ENCODE data around the gene TGFBR2. TPM values are rescaled to one million over a fixed set of nuclear protein-coding genes. Genes with fewer than 3 reads are reported as not detected.

Gene TGFBR2
- total and polyA plus RNA-seq, 2 experiments from 2014 or later: 4.7 to 13.0 TPM

DNA sequence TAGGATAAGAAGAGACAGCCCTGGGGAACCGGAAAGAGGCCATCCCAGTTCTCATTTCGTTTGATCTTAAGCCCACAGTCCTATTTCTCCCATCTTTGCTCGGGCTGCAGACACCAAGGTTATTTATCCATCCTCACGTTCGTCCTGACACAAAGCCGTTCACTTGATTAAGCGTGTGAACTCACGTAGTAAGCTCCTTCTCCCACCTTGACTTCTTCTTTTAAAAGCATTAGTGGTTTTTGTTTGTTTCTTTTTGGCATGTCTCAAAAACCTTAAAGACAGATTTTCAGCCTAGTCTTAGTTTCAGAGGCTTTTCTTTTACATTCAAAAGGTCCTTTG lies 70.9 kb downstream of the TGFBR2 start:
- Histone ChIP-seq H3K79me2 (replicated peaks; ENCODE audit: insufficient read depth) (0 out of 2 replicates have a peak, but pooled peaks cover 5% of the 10 kb centered on the region), H3K4me1 (ENCODE audit: insufficient read depth) (peaks cover 12% of the 10 kb centered on the region), H3K27ac (ENCODE audit: low read depth) (no peak overlapping the region), H3K9me2 (ENCODE audit: insufficient read depth) (no peaks in the 10 kb centered on the region), H3K4me2 (no peak overlapping the region), H2AFZ (no peak overlapping the region), H3K4me3 (no peak overlapping the region), H3K27me3 (ENCODE audit: insufficient read depth) (no peaks in the 10 kb centered on the region), H3F3A (replicated peaks; ENCODE audit: low read depth) (no peaks in the 10 kb centered on the region), H3K36me3 (ENCODE audit: insufficient read depth) (peaks cover 36% of the 10 kb centered on the region), H4K20me1 (replicated peaks; ENCODE audit: insufficient read depth) (no peaks in the 10 kb centered on the region)
- Mint-ChIP-seq H3K27ac (no peak overlapping the region), H3K4me3 (no peak overlapping the region), H3K27me3 (ENCODE audit: insufficient read depth, low read depth, poor library complexity) (peaks cover 2% of the 10 kb centered on the region), H3K36me3 (ENCODE audit: low read depth) (peaks cover 41% of the 10 kb centered on the region), H3K9me3 (no peaks in the 10 kb centered on the region), H3K4me1 (peaks cover 33% of the 10 kb centered on the region)
- TF ChIP-seq, protein P1, sequence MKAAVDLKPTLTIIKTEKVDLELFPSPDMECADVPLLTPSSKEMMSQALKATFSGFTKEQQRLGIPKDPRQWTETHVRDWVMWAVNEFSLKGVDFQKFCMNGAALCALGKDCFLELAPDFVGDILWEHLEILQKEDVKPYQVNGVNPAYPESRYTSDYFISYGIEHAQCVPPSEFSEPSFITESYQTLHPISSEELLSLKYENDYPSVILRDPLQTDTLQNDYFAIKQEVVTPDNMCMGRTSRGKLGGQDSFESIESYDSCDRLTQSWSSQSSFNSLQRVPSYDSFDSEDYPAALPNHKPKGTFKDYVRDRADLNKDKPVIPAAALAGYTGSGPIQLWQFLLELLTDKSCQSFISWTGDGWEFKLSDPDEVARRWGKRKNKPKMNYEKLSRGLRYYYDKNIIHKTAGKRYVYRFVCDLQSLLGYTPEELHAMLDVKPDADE (IDR thresholded peaks at IDR 0.05): no peak
- TF ChIP-seq NANOG (IDR thresholded peaks at IDR 0.05; ENCODE audit: borderline replicate concordance) (no peak), STAT1 (IDR thresholded peaks at IDR 0.05; ENCODE audit: unreplicated experiment) (no peak), POLR2AphosphoS5 (IDR thresholded peaks at IDR 0.05; ENCODE audit: low read depth) (no peak), EZH2 (IDR thresholded peaks at IDR 0.05; ENCODE audit: low read depth, unreplicated experiment) (no peak)
- TF ChIP-seq, protein P2, sequence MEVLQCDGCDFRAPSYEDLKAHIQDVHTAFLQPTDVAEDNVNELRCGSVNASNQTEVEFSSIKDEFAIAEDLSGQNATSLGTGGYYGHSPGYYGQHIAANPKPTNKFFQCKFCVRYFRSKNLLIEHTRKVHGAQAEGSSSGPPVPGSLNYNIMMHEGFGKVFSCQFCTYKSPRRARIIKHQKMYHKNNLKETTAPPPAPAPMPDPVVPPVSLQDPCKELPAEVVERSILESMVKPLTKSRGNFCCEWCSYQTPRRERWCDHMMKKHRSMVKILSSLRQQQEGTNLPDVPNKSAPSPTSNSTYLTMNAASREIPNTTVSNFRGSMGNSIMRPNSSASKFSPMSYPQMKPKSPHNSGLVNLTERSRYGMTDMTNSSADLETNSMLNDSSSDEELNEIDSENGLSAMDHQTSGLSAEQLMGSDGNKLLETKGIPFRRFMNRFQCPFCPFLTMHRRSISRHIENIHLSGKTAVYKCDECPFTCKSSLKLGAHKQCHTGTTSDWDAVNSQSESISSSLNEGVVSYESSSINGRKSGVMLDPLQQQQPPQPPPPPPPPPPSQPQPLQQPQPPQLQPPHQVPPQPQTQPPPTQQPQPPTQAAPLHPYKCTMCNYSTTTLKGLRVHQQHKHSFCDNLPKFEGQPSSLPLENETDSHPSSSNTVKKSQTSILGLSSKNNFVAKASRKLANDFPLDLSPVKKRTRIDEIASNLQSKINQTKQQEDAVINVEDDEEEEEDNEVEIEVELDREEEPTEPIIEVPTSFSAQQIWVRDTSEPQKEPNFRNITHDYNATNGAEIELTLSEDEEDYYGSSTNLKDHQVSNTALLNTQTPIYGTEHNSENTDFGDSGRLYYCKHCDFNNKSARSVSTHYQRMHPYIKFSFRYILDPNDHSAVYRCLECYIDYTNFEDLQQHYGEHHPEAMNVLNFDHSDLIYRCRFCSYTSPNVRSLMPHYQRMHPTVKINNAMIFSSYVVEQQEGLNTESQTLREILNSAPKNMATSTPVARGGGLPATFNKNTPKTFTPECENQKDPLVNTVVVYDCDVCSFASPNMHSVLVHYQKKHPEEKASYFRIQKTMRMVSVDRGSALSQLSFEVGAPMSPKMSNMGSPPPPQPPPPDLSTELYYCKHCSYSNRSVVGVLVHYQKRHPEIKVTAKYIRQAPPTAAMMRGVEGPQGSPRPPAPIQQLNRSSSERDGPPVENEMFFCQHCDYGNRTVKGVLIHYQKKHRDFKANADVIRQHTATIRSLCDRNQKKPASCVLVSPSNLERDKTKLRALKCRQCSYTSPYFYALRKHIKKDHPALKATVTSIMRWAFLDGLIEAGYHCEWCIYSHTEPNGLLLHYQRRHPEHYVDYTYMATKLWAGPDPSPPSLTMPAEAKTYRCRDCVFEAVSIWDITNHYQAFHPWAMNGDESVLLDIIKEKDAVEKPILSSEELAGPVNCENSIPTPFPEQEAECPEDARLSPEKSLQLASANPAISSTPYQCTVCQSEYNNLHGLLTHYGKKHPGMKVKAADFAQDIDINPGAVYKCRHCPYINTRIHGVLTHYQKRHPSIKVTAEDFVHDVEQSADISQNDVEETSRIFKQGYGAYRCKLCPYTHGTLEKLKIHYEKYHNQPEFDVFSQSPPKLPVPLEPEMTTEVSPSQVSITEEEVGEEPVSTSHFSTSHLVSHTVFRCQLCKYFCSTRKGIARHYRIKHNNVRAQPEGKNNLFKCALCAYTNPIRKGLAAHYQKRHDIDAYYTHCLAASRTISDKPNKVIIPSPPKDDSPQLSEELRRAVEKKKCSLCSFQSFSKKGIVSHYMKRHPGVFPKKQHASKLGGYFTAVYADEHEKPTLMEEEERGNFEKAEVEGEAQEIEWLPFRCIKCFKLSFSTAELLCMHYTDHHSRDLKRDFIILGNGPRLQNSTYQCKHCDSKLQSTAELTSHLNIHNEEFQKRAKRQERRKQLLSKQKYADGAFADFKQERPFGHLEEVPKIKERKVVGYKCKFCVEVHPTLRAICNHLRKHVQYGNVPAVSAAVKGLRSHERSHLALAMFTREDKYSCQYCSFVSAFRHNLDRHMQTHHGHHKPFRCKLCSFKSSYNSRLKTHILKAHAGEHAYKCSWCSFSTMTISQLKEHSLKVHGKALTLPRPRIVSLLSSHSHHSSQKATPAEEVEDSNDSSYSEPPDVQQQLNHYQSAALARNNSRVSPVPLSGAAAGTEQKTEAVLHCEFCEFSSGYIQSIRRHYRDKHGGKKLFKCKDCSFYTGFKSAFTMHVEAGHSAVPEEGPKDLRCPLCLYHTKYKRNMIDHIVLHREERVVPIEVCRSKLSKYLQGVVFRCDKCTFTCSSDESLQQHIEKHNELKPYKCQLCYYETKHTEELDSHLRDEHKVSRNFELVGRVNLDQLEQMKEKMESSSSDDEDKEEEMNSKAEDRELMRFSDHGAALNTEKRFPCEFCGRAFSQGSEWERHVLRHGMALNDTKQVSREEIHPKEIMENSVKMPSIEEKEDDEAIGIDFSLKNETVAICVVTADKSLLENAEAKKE (CRISPR knock-in tag; IDR thresholded peaks at IDR 0.05): no peak
- TF ChIP-seq, protein P3, sequence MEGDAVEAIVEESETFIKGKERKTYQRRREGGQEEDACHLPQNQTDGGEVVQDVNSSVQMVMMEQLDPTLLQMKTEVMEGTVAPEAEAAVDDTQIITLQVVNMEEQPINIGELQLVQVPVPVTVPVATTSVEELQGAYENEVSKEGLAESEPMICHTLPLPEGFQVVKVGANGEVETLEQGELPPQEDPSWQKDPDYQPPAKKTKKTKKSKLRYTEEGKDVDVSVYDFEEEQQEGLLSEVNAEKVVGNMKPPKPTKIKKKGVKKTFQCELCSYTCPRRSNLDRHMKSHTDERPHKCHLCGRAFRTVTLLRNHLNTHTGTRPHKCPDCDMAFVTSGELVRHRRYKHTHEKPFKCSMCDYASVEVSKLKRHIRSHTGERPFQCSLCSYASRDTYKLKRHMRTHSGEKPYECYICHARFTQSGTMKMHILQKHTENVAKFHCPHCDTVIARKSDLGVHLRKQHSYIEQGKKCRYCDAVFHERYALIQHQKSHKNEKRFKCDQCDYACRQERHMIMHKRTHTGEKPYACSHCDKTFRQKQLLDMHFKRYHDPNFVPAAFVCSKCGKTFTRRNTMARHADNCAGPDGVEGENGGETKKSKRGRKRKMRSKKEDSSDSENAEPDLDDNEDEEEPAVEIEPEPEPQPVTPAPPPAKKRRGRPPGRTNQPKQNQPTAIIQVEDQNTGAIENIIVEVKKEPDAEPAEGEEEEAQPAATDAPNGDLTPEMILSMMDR (conservative IDR thresholded peaks at IDR 0.05; ENCODE audit: low read depth in 2 of 2): no peak
- DNase-seq (ENCODE audit: low spot score): no peak
- no peak for ATAC-seq

Data from GM23338 (cell line).